NOMO-1 treated with dmso at 0.1 percent for 144 hours (cell line): ENCODE results near the gene ADRA1B.

Experiments
- DNase-seq: peaks from one replicate; lab custom pipeline; 2025; ENCODE audit not compliant: unreplicated experiment; lab: John Stamatoyannopoulos, UW

Gene ADRA1B

DNA sequence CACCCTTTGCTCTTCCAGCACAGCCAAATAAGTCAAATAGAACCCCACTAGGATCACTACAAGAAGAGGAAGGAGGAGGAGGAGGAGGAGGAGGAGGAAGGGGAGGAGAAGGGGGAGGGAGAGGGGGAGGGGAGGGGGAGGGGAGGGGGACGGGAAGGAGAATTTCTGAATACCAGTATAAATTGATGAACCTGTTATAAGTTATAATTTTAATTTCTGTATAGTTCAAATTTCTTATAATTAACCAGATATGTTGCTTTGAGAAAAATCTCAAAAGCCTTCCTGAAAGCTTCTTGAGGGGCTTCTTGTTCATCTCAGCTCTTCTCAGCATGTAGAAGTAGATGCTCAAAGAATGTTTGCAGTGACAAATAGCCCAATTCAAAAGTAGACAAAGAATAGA is 15.0 kb upstream of the ADRA1B start:
- no peak for DNase-seq

DNA sequence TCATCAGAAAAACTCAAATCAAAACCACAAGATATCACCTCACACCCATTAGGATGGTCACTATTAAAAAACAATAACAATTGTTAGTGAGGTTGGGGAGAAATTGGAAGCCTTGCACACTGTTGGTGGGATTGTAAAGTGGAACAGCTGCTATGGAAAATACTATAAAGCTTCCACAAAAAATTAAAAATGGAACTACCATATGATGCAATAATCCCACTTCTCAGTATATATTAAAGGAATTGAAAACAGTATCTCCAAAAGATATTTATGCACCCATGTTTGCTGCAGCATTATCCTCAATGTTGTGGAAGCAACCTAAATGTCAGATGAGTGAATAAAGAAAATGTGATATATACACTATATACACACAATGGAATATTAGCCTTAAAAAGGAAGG is 14.5 kb upstream of the ADRA1B start:
- DNase-seq, result no peak

DNA sequence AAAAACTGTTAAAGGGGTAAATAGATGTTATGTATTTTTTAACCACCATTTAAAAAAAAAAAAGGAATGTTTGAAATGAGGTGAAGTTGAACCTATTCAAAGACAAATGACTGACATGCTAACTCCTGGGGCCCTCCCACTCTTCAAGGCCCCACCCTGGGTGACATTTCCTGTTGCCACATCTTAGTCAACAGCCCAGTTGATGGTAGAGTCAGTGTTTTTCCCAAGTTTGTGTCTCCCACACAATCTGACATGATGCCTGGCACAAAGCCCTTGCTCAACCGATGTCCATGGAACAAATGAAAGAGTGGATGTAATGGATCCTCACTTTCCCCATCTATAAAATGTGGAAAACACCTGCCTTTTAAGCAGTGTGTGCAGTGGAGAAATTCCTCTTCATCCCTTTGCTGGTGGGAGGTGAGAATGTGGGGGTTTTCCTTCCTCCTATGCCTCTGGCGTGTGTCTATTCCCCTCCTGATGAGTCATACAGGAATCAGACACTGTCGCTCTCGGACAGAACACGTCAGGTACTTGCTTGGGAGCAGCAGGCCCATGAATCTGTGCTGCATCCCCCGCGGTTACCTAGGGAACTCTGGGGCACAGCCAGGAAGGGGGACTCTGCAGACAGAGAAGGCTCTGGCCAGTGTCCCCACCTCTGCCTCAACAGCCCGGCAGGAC is 13.7 kb upstream of the ADRA1B start:
- no peak for DNase-seq

DNA sequence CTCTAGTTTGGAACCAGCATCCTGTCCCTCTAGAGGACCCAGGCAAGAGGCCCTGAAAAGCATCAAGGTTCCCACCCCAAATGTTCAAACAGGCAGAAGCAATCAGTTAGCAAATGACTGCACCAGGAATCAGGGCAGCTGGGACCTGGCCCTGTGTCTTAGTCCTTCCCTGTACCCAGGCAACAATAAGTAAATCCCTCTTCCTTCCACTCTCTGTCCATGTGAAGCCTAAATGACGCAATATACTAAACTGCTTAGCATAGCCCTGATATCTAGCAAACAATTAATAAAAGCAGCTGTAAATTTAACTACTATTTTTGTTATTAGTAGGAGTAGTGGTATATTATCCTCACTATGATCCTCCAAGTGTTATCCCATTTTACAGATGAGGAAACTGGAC is 13.2 kb upstream of the ADRA1B start:
- no peak for DNase-seq

DNA sequence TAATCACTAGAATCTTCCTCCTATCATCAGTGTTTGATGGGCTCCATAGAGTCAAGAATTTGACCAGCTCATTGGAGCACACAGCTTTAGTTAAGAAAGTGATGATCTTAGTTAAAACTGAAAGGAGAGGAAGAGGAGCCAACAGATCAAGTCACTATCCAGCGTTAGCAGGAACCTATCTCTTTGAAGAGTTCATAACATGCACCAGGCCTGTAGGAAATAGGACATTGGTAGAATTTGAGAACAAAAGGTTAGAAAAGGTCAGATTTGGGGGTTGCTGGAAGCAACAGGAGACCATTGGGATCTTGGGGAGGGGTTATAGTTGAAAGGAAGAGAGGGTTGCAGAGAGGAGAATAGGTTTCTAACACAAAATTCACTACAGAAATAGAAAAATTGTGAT is 11.4 kb upstream of the ADRA1B start:
- DNase-seq, result no peak

DNA sequence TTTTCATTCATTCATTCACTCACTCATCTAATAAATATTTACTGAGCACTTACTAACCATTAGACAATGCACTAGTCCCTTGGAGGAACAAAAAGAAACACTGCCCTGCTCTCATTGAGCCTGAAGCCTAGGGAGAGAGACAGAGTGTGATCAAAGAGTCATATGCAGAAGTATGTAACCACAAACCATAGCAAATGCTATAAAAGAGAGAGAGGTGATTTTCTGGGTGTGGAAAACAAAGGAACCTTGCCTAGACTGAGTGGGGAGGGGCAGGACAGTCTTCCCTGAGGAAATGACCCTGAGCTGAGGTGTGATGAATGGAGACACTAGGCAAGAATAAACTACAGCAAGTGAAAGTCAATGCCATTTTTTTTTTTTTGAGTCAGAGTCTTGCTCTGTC is 10.8 kb upstream of the ADRA1B start:
- DNase-seq, result peak; percentile 66

DNA sequence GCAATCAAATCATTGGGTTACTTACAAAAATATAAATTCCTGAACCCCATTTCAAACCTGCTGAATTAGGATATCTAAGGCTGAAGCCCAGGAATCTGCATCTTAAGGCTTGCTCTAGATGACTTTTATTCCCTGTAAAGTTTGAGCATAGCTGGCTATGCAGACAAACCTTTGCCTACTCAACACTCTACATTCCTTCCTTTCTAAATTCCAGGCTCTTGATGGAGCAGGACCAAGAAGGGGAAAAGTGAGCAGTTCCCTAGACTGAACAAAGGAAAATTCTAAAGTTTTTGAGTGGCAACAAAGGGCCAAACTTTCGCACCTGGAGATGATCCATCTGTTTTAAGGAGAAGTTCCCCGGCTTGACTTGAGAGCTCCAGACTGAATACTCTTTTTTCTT is 9.8 kb upstream of the ADRA1B start:
- DNase-seq, result no peak

DNA sequence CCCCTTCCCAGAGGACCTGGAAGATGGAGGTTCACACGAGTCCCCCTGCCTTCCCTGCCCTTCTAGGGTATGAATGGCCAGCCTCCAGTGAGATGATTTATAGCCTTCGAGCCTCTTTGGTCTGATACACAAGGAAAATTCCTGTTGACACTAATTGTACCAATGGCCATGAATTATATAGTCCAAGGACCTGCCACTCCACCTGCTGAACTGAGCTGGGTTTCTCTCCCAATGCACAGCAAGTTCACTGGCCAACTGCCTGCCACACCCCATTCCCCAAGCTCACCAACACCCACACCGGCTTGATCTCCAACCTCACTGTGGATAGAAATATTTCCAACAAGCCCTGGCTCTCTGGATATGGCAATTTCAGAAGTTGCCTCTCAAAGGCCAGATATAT is 9.3 kb upstream of the ADRA1B start:
- no peak for DNase-seq

DNA sequence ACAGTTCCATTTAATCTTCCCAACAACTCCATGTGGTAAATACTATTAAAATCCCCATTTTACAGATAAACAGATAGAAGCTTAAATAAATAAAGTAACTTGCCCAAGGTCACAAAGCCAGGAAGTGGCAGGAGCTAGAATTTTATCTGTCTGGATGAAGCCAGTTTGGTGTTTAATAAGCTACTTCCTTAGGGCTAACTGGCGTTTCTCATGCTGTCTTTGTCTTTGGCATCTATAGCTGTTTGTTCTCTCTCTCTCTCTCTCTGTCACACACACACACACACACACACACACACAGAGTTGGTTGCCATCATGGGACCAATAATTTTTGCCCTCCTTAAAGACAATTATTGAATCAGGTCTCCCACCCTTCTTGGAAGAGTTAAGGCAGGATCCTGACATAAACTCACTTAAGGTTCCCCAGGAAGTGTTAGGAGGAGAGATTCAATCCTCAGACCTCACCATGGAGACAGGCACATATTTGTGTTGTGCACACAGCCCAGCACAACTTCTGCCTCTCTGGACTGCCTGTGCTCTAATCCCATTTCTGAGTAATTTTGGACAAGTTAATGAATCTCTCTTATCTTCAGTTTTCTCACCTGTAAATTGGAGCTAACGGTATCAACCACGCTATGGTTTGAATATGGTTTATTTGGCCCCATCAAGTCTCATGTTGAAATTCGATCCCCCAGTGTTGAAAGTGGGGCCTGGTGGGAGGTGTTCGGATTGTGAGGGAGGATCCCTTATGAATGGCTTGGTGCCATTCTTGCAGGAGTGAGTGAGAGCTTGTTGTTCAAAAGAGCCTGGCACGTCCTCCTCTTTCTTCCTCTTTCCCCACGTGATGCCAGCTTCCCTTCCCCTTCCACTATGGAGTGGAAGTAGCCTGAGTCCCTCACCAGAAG is 8.3 kb upstream of the ADRA1B start:
- DNase-seq, result no peak

DNA sequence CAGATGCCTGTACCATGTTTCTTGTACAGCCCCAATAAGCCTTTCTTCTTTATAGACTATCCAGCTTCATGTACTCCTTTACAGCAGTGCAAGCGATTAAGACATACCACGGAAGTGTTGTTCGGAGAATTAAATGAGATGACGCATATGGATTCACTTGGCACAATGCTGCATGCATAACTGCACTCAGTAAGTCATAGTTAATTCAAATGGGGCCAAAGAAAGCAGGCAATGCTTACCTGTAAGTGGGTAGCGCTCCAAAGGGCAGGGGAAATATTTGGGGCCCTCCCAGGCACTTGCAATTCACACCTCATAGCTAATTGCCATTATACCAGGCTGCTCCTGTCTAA is 7.7 kb upstream of the ADRA1B start:
- no peak for DNase-seq

DNA sequence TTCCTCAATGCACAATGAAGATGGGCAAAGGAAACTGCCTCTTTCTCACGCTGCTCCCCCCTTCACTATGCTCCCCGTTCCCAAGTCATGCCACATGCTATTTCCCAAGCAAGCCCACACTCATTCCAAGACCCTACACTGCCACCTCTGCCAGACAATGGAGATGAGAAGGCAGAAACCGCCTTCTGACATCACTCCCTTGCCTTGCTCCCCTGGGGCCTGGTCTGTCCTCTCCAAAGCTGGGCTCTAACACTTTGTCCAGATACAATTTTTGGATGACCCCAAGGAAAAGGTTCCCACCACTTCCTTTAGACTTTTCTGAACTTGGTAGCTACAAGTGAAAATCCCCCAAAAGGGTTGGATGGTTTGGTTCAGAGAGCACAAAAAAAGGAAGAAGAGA is 7.2 kb upstream of the ADRA1B start:
- no peak for DNase-seq

DNA sequence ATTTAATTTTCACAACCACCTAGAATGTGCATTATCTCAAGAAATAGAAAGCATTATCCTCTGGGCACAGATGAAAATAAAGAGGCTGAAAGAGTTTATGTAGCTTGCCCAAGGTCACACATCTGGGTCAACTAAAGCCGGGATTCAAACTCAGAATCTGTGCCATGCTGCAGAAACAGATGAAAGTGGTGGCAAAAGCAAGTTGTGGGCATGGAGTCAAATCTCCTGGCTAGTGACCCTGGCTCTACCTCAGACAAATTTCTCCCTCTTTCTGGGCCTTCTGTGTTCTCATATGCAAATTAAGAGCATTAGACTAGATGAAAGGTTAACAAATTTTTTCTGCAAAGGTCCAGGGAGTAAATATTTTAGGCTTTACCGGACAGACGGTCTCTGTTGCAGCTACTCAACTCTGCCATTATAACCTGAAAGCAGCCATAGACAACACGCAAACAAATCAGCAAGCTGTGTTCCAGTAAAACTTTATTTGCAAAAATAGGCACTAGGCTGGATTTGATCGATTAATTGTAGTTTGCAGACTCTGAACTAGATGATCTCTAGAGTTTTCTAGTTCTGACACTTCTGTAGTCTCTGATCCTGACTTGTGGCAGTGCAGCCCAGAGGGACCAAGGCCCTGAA is 6.0 kb upstream of the ADRA1B start:
- no peak for DNase-seq

DNA sequence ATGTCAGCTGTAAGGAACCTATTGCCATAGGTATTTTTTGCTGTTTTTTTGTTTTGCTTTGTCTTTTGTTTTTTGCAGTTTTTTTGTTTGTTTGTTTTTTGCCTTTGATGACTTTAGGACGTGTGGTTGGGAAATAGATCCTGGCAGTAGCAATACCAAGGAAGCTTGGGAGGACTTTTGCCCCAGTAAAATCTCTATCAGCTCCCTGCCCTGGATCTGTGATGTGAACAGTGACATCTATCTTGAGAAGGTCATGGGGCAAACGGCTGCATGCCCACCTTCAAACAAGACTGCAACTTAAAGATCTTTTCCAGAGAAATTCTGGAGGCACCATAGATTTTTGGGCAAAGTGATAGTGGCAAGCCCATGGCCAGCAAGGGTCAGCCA is 5.4 kb upstream of the ADRA1B start:
- no peak for DNase-seq

DNA sequence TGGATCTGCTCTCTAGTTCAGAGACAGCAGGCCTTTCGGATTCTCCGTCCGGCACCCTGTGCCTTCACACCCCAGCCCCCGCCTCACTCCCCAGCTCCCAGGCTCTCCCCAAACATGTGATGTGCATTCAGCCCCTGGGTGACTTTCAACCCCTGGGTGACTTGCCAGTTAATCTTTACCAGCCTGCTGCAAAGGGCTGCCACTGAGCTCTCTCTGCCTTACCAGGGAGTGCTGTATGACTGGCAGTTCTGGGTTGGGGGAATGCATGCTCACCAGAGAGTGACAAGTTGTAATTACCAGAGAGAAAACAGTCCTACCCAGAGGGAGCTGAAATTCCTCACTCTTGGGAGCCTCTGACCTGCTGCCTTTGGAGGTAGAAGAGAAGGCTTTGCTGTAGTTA is 4.9 kb upstream of the ADRA1B start:
- no peak for DNase-seq

DNA sequence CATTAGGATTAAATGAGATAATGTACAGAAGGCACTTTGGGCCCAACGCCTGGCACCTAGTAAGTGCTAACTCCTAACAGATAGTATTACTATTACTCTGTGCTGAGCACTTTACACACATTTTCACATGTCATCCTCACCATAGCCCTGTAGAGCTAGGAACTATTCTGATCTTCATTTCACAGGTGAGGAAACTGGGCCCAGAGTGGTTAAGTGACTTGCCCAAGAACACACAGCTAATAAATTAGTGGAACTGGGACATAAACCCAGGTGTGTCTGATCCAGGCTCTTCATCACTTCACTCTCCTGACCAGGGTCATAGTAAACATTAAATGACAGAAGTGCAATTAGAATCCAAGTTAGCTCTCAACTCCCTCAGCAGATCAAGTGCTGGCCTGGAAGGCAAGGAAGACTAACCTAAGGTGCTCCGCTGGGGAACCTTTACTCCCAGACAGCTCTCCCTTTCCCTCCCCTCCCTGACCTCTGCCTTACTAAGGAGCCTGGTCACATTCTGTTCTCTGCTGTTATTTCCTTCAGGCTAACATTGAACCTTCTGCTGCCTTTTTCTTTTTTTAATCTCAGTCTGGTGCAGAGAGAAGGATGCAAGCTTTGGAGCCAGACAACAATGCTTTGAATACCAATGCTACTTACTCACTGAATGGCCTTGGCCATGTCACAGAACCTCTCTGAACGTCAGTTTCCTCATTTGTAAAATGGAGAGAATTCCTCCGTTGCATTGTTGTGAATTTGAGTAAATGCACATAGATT is 4.1 kb upstream of the ADRA1B start:
- DNase-seq, result no peak

DNA sequence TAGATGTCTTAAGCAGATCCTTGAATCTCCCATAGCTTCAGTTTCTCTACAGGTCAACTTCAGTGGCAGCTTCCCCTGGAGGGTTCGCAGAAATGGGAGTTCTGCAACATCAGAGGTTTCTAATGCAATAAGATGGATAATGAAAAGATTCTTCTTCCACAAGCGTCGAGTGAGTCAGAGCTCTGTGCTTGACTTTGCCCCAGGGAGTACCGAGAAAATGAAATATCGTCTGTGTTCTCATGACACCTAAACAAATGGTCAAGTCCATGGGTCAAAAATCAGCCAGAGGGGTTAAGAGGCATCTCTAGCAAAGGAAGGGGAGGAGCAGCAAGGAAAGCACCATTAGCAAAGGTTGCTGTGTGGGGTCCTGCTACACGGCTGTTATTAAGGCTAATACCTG is 3.2 kb upstream of the ADRA1B start:
- DNase-seq, result no peak

DNA sequence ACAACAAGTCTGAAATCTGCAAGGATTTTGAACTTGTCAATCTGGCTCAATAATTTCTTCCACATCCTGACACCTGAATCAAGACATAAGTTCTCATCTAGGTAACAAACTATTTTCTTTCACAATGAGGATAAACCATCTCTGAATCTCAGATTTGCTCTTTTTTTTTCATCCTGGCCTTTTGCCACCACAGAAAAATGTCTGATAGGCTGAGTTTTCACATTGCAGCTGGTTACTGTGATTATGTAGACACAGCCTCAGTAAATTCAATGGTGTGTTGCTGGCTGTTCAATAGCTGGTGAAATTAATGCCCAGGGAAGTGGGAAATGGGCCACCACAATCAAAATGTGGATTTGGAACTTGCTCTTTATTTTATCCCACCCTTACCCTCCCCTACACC is 2.8 kb upstream of the ADRA1B start:
- DNase-seq, result no peak

DNA sequence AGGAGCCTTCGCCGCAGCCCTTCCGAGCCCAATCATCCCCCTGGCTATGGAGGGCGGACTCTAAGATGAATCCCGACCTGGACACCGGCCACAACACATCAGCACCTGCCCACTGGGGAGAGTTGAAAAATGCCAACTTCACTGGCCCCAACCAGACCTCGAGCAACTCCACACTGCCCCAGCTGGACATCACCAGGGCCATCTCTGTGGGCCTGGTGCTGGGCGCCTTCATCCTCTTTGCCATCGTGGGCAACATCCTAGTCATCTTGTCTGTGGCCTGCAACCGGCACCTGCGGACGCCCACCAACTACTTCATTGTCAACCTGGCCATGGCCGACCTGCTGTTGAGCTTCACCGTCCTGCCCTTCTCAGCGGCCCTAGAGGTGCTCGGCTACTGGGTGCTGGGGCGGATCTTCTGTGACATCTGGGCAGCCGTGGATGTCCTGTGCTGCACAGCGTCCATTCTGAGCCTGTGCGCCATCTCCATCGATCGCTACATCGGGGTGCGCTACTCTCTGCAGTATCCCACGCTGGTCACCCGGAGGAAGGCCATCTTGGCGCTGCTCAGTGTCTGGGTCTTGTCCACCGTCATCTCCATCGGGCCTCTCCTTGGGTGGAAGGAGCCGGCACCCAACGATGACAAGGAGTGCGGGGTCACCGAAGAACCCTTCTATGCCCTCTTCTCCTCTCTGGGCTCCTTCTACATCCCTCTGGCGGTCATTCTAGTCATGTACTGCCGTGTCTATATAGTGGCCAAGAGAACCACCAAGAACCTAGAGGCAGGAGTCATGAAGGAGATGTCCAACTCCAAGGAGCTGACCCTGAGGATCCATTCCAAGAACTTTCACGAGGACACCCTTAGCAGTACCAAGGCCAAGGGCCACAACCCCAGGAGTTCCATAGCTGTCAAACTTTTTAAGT is 819 bp downstream of the ADRA1B start:
- no peak for DNase-seq

DNA sequence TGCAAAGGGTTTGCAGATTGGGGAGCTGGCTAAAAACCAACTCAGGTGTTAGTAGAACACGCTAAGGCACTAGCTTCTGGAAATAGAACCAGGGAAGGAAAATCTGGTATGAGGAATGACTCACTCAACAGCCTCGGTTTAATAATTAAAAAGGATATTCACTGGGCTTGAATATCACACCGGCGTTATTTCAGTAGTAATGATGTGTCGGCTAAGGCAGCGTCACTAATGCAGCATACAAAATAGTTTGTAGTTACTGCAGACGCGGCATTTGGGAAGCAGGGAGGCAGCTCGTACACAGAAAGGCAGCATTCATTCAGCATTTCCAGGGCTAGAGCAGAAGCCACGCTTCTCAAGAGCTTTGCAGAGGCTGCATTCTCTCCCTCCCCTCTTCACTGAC is 1.7 kb downstream of the ADRA1B start:
- no peak for DNase-seq

DNA sequence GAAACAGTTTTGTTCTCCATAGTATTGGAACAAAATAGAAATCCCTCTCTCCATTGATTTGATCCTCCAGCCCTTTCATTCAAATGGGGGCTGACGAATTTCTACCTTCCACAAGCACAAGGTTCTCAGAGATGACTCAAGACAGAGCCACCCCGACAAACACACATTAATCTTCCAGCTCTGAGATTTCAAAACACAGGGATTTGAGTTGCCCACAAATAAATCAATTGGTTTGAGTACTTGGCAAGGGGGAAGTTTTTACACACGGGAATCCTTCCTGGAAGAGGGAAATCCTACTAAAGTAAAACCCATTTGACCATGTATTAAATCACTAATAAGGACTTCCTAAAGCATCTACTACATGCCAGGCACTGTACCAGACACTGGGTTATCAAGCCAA is 5.4 kb downstream of the ADRA1B start:
- DNase-seq, result no peak

DNA sequence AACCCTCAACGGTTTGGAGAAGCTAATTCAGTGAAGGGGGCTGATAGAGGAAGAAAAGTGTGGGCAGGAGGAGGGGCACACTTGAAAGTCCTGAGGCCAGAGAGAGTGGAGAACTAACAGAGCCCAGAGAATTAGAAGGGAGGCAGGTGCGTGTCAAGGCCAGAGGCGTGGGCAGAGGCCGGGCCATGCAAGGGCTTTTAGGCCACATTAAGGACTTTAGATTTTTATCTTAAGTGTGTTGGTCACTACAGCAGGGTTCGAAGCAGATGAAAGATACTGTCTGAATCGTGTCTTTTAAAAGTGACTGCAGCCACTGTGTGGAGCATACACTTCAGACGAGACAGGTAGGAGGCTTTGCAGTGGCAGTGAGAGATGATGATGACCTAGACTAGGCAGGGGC is 6.7 kb downstream of the ADRA1B start:
- no peak for DNase-seq
